Activated CD4-positive, alpha-beta T cell treated with anti-CD3 and anti-CD28 coated beads for 36 hours (primary cell): ENCODE measurements around the gene BRINP1. TPM values are rescaled to one million over a fixed set of nuclear protein-coding genes. Genes with fewer than 3 reads are reported as not detected.

ENCODE experiments used
- ATAC-seq: fragments of 200-7000 bp; cut with Tn5 transposase; one replicate; pipeline ENCODE4 v1.10.0; 2021; ENCODE audit warnings: mild to moderate bottlenecking, moderate library complexity
- CTCF ChIA-PET: fragments of 350-600 bp; sonication (Branson Sonifier 250); formaldehyde crosslinking; loops from one replicate; lab custom pipeline; 2021; ENCODE audit warnings: antibody characterized with exemption; lab: Charles Lee
- POLR2A ChIA-PET: fragments of 350-600 bp; sonication (Branson Sonifier 250); formaldehyde crosslinking; loops from one replicate; lab custom pipeline; 2021; ENCODE audit warnings: antibody characterized with exemption, inconsistent platforms; lab: Charles Lee
- DNase-seq: peaks from one replicate; pipeline ENCODE4 v3.0.0-alpha.2; 2020
- H3K27ac Mint-ChIP-seq: one replicate; pipeline ENCODE4 v1.8.0; 2021; ENCODE audit warnings: mixed read lengths
- H3K27me3 Mint-ChIP-seq: one replicate; pipeline ENCODE4 v1.8.0; 2021; ENCODE audit warnings: mixed read lengths
- H3K36me3 Mint-ChIP-seq: one replicate; pipeline ENCODE4 v1.8.0; 2021; ENCODE audit warnings: low read depth, mixed read lengths
- H3K4me1 Mint-ChIP-seq: one replicate; pipeline ENCODE4 v1.8.0; 2021; ENCODE audit warnings: mixed read lengths
- H3K4me3 Mint-ChIP-seq: one replicate; pipeline ENCODE4 v1.8.0; 2021; ENCODE audit warnings: mild to moderate bottlenecking, moderate library complexity, mixed read lengths
- H3K9me3 Mint-ChIP-seq: one replicate; pipeline ENCODE4 v1.8.0; 2021; ENCODE audit warnings: low read depth, mixed read lengths
- intact Hi-C, 2 experiments: fragments of 100-400 bp; cut with DNase I in 1 of 2; cut with micrococcal nuclease in 1 of 2; formaldehyde crosslinking; loops; one replicate each; pipeline versions ENCODE4 v1.14.2 to v1.15.1; 2022 to 2024; cut with DNase I, micrococcal nuclease
- total RNA-seq, 2 experiments: library from RNA; stranded (reverse); gene quantifications; one replicate each; pipeline ENCODE4 v1.2.3, GENCODE V29; 2021

Gene BRINP1
- total RNA-seq, 2 experiments from 2014 or later, result not detected

DNA sequence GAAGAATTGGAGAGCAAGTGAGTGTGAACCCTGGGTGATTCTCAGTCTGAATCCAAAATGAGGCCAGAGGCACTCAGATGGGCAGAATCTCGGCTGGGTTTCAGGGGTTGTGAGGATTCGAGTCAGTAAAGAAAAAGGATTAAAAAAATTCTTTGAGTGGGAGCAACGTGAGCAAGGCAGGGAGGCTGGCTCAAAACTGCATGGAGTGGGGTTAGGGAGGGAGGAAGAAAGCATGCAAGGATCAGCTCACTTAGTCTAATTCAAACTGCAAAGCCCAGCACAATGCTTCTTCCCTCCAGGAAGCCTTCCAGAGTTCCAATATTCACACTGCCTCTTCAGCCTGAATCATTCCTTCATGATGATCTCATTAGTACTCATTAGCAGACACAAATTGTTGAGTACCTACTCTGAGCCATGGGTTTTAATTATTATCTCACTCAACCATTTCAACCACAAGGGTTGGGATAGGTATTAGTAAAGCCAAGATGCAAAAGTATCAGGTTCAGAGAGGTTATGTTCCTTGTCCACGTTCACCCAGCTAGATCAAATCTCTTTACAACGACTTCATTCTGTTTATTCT lies 95.8 kb downstream of the BRINP1 start:
- intact Hi-C loops, result no loop called here
- Mint-ChIP-seq H3K9me3 (no peaks in the 10 kb centered on the region), H3K27ac (no peak overlapping the region), H3K4me3 (no peak overlapping the region), H3K27me3 (peaks cover 3% of the 10 kb centered on the region), H3K36me3 (no peaks in the 10 kb centered on the region), H3K4me1 (no peaks in the 10 kb centered on the region)
- no peak for DNase-seq
- no peak for ATAC-seq
- CTCF ChIA-PET, result no interaction called here
- POLR2A ChIA-PET, result no interaction called here

DNA sequence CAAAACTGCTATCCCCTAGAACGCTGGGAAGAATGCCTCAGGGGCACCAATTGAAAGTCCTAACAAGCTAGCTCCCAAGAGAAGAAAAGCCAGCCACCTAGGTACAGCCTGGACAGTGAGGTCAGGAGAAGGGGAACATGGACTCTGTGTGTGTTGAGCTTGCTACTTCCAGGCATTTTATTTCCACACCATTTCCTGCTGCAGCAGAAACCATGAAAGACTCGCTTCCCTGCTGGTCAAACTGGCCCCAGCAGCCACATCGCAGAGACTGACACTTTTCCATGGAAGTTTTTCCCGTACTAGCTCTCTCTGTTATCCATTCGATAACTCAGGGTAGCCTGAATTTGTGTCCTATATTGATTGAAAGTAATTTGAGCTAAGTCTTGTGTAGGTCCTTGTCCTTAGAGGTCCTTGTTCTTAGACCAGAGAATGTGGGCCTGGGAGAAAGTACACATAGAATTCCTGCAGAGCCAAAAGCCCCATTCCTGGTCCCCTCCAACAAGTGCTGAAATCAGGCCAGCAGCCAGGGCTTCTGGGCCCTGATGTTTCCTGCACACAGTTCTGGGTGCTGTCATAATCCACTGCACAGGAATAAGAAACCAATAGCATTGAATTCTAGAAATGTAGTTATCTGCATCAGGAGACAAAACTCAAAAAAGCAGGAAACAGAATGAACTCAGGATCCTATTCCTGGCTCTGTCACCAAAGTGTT lies 96.6 kb downstream of the BRINP1 start:
- CTCF ChIA-PET, result no interaction called here
- DNase-seq, result no peak

DNA sequence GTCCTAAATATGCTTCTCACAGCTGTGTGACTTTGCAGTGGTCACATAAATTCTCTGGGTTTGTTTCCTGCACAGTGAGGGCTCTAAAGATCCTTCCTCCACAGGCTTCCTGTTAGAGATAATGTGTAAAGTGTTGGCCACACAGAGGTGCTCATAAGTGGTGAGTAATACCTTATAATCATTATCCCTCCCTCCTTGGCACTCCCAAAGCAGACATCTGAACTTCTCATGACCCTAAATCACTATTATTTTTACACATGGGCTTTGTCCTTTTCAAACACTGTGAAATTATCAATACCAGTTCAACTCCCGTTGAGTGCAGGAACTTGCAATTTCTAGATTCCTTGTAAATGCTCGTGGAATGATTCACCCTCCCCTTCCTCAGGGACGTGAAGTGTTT lies 100.2 kb downstream of the BRINP1 start:
- H3K4me1 Mint-ChIP-seq, result no peaks in the 10 kb centered on the region
- H3K36me3 Mint-ChIP-seq, result no peaks in the 10 kb centered on the region
- no peaks in the 10 kb centered on the region for H3K9me3 Mint-ChIP-seq
- ChIA-PET CTCF (no interaction called here), POLR2A (no interaction called here)
- no peak overlapping the region for H3K27ac Mint-ChIP-seq
- DNase-seq (no peak), ATAC-seq (no peak)
- H3K27me3 Mint-ChIP-seq, result no peaks in the 10 kb centered on the region
- intact Hi-C loops, result no loop called here
- no peak overlapping the region for H3K4me3 Mint-ChIP-seq

More for the DNA sequence above, 96.6 kb downstream of the BRINP1 start:
- Mint-ChIP-seq H3K27ac (no peak overlapping the region), H3K36me3 (no peaks in the 10 kb centered on the region), H3K4me3 (no peak overlapping the region), H3K4me1 (no peaks in the 10 kb centered on the region), H3K27me3 (peaks cover 3% of the 10 kb centered on the region), H3K9me3 (no peaks in the 10 kb centered on the region)
- POLR2A ChIA-PET, result no interaction called here
- intact Hi-C loops, result no loop called here
- no peak for ATAC-seq

DNA sequence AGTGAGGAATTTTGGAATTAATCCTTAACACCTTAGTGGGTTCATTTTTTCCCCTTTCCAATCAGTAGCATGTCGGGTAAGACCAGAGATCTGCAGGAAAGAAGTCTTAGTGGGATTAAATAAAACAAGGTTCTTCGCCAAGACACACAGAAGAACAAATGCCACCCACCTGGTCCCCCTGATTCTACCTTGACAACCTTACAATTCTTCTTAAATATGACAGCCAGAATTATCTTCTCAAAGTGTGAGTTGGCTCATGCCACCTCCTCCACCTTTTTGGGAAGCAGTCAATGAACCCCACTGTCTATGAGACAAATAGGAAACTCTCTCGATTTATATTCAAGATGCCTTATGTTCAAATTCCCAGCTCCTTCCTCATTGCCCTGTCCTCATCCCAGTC lies 105.1 kb downstream of the BRINP1 start:
- H3K9me3 Mint-ChIP-seq, result no peaks in the 10 kb centered on the region
- H3K4me1 Mint-ChIP-seq, result no peaks in the 10 kb centered on the region
- no peaks in the 10 kb centered on the region for H3K27me3 Mint-ChIP-seq
- no peak for DNase-seq
- intact Hi-C loops, result no loop called here
- no peak overlapping the region for H3K4me3 Mint-ChIP-seq
- CTCF ChIA-PET, result no interaction called here
- no peaks in the 10 kb centered on the region for H3K36me3 Mint-ChIP-seq
- no peak overlapping the region for H3K27ac Mint-ChIP-seq
- POLR2A ChIA-PET, result no interaction called here
- ATAC-seq, result no peak

DNA sequence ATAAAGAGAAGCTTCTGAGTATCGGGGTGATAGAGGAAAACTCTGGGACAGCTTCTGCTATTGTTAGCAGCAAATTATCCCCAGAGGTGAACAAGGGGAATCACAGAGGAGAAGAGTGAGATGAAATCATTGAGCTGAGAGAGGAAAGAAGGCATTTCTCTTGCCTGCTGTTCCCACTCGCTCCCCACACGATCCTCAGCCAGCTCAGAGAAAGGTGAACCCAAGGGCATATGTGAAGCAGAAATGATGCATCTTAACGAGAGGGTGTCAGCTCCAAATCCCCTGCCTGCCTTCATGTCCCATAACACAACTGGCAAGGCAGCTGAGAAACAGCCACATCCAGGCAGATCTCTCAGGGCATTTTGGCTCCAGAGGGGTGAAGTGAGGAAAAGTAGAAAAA lies 111.6 kb downstream of the BRINP1 start:
- no peaks in the 10 kb centered on the region for H3K27me3 Mint-ChIP-seq
- ATAC-seq (no peak), DNase-seq (no peak)
- intact Hi-C loops, result no loop called here
- ChIA-PET POLR2A (interaction anchor here (0.5 kb wide), 1 partner anchor 13 kb away, joined by 6 read pairs; no protein-coding TSS in a partner anchor), CTCF (interaction anchor here (0.6 kb wide), 1 partner anchor 516 kb away, joined by 3 read pairs; no protein-coding TSS in a partner anchor)
- H3K4me1 Mint-ChIP-seq, result no peaks in the 10 kb centered on the region
- H3K36me3 Mint-ChIP-seq, result no peaks in the 10 kb centered on the region
- no peak overlapping the region for H3K4me3 Mint-ChIP-seq
- H3K9me3 Mint-ChIP-seq, result peaks cover 2% of the 10 kb centered on the region
- no peak overlapping the region for H3K27ac Mint-ChIP-seq

DNA sequence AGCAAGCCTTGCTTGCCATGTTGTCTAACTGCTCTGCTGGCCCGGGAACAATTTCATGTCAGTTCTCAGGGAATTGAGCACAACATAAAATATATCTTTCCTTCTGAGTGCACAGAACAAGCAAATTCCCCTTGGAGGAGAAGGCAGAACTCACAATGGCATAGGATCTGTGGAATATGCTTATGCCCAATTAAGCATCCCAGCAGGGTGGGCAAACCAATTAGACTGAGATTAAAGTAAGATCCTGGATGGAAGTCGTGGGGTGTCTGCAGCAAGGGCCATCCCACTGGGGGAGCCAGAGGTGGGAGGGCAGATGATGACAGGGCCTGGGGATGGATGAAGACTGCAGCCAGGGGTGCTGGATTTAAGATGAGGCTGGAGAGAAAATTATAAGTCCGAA lies 114.1 kb downstream of the BRINP1 start:
- Mint-ChIP-seq H3K4me1 (no peaks in the 10 kb centered on the region), H3K36me3 (no peaks in the 10 kb centered on the region), H3K9me3 (peaks cover 2% of the 10 kb centered on the region), H3K4me3 (no peak overlapping the region), H3K27ac (no peak overlapping the region), H3K27me3 (no peaks in the 10 kb centered on the region)
- DNase-seq, result no peak
- CTCF ChIA-PET, result no interaction called here
- intact Hi-C loops, result no loop called here
- no peak for ATAC-seq
- POLR2A ChIA-PET, result no interaction called here

DNA sequence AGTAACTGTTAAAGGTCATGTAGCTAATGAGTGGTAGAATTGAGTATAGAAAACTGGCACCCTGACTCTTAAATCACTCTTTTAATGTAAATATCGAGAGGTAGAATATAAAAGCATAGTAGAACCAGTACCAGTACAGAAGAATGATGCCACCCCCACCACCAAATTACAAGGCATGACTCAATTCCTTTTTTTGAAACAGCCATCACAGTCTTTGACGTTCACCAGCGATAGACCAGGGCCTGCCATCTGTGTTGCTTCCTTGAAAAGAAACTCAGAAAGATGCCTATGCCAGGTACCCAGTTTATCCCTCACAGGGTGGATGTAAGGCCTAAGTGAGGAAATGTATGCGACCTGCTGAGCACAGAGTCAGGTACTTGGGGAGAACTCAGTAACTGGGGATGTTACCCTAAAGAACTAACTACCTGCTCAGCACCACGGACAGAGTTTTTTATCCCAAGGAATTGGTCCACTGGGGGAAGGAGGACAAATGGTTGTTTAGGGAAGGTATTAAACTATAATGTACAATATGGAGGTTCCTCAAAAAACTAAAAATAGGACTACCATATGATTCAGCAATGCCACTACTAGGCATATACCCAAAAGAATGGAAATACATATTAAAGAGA lies 116.5 kb downstream of the BRINP1 start:
- CTCF ChIA-PET, result no interaction called here
- no peaks in the 10 kb centered on the region for H3K27me3 Mint-ChIP-seq

DNA sequence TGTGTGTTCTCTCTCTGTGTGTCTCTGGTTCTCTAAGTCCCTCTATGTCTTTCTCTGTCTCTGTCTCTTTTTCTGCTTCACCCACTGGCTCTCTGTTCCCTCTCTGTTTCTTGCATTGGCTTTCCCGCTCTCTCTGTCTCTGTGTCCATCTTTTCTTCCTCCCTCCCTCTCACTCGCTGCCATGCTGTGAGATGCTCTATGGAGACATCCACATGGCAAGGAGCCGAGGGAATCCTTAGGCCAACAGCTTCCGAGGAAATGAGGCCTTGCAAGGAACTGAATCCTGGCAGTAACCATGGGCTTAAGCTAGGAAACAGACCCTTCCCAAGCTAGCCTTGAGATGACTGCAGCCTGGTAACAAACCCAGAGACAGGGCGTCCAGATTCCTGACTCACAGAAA lies 117.3 kb downstream of the BRINP1 start:
- Mint-ChIP-seq H3K4me1 (no peaks in the 10 kb centered on the region), H3K9me3 (peaks cover 4% of the 10 kb centered on the region), H3K27me3 (no peaks in the 10 kb centered on the region), H3K4me3 (no peak overlapping the region), H3K27ac (no peak overlapping the region), H3K36me3 (no peaks in the 10 kb centered on the region)
- intact Hi-C loops, result no loop called here
- POLR2A ChIA-PET, result no interaction called here
- no peak for DNase-seq
- no peak for ATAC-seq
- CTCF ChIA-PET, result no interaction called here

More for the DNA sequence above, 116.5 kb downstream of the BRINP1 start:
- Mint-ChIP-seq H3K4me3 (no peak overlapping the region), H3K9me3 (peaks cover 4% of the 10 kb centered on the region), H3K36me3 (no peaks in the 10 kb centered on the region), H3K27ac (no peak overlapping the region), H3K4me1 (no peaks in the 10 kb centered on the region)
- intact Hi-C loops, result no loop called here
- ATAC-seq (no peak), DNase-seq (no peak)
- POLR2A ChIA-PET, result no interaction called here

DNA sequence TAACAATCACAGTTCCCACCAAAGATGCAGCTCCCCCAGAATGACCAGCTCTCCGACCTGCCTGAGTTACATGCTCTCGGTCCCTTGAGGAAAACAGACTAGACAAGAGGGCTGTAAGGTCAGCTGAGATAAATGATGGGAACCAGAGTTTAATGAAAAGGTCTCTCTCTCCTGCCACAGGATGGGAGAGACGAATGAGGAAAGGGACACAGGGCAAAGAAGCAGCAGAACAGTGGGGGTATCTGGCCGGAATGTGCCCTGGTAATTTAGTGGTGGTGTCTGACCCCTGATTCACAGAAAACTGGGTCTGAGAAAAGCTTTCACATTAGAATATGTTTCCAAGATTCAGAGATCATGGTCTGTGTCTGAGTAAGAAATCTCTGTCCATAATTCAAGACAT lies 118.5 kb downstream of the BRINP1 start:
- H3K27ac Mint-ChIP-seq, result no peak overlapping the region
- no peak overlapping the region for H3K4me3 Mint-ChIP-seq
- ChIA-PET CTCF (interaction anchor here (0.6 kb wide), 1 partner anchor 59 kb away, joined by 3 read pairs; no protein-coding TSS in a partner anchor), POLR2A (no interaction called here)
- H3K27me3 Mint-ChIP-seq, result no peaks in the 10 kb centered on the region
- DNase-seq (no peak), ATAC-seq (no peak)
- H3K36me3 Mint-ChIP-seq, result no peaks in the 10 kb centered on the region
- H3K9me3 Mint-ChIP-seq, result peaks cover 4% of the 10 kb centered on the region
- no peaks in the 10 kb centered on the region for H3K4me1 Mint-ChIP-seq
- intact Hi-C loops, result no loop called here

DNA sequence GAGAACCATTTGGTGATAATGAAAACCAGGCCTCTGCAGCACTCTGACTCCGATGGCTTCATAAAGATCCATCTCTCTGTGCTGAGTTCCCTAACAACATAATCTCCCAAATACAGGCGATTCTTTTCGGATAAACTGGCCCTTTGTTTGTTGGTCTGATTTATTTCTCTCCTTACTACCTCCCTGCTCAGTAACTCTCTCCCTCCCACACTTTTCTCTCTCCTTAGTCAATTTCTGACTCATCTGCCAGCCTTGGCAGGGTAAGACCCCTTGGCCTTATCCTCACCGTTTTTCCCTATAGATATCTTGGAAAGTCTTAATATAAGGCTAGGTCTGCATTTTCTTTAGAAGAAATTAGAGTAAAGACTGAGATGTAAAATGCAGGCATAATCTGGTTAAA lies 128.7 kb downstream of the BRINP1 start:
- Mint-ChIP-seq H3K4me3 (no peak overlapping the region), H3K9me3 (peaks cover 6% of the 10 kb centered on the region), H3K36me3 (no peaks in the 10 kb centered on the region), H3K27me3 (peaks cover 3% of the 10 kb centered on the region), H3K27ac (no peak overlapping the region), H3K4me1 (no peaks in the 10 kb centered on the region)
- CTCF ChIA-PET, result no interaction called here
- ATAC-seq, result no peak
- intact Hi-C loops, result no loop called here
- DNase-seq, result no peak
- POLR2A ChIA-PET, result no interaction called here

DNA sequence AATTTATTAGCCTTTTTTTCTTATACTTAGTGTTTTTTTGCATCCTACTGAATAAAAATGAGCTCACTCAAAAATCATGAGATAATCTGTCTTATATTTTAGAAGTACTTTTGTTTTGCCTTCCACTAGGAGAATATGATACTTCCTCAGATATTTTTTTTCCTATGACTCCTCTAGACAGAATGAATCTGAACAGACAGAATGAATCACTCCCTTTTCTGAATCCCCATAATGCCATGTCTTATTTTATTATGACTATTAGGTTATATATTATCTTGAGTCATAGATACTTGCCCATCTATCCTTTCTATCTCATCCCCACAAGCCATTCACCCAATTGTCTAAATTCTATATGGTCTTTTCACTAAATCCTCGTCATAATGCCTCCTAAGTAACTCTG lies 134.6 kb downstream of the BRINP1 start:
- no peak for DNase-seq
- no peak for ATAC-seq
- no peaks in the 10 kb centered on the region for H3K27me3 Mint-ChIP-seq
- ChIA-PET CTCF (interaction anchor here (1.3 kb wide), 1 partner anchor 12 kb away, joined by 3 read pairs; no protein-coding TSS in a partner anchor), POLR2A (no interaction called here)
- H3K4me3 Mint-ChIP-seq, result no peak overlapping the region
- H3K36me3 Mint-ChIP-seq, result no peaks in the 10 kb centered on the region
- intact Hi-C loops, result no loop called here
- peaks cover 3% of the 10 kb centered on the region for H3K9me3 Mint-ChIP-seq
- H3K4me1 Mint-ChIP-seq, result no peaks in the 10 kb centered on the region
- no peak overlapping the region for H3K27ac Mint-ChIP-seq

DNA sequence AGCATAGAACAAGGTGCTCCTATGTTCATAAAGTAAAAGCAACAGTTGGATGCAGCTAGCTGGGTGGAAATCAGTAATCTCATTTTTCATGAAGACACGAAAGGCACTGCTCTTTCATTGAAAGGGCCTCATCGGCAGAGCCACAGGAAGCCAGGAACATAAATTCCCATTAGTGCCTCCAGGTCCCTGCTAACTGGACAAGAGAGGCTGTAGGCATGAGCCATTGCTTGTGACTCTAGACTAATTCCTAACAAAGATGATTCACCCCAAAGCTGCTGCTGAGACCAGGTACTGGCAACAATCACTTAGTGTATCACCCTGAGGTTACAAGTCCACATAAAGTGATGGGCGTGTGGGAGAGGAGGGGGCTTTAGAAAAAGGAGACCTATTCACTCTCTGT lies 141.8 kb downstream of the BRINP1 start:
- H3K27me3 Mint-ChIP-seq, result no peaks in the 10 kb centered on the region
- H3K4me3 Mint-ChIP-seq, result no peak overlapping the region
- ChIA-PET POLR2A (no interaction called here), CTCF (no interaction called here)
- DNase-seq (no peak), ATAC-seq (no peak)
- H3K36me3 Mint-ChIP-seq, result no peaks in the 10 kb centered on the region
- no peak overlapping the region for H3K27ac Mint-ChIP-seq
- H3K4me1 Mint-ChIP-seq, result no peaks in the 10 kb centered on the region
- intact Hi-C loops, result no loop called here
- no peaks in the 10 kb centered on the region for H3K9me3 Mint-ChIP-seq
